Measurements from ENCODE around the gene LRRFIP2. TPM values are rescaled to one million over a fixed set of nuclear protein-coding genes. Genes with fewer than 3 reads are reported as not detected.

Gene LRRFIP2
- total and polyA plus RNA-seq, 2 of the 4 experiments (the other 2 are of a cell fraction): 20.6 to 31.0 TPM

GRCh38 chr3:37198996-37199395, 24.6 kb upstream of the LRRFIP2 start:
- dilution Hi-C loops (cut with HindIII; ENCODE audit: low sequenced_read_pairs, unreplicated experiment) (no loop called here), in situ Hi-C loops (cut with MboI; ENCODE audit: low sequenced_read_pairs) (no loop called here), intact Hi-C loops (cut with micrococcal nuclease) (no loop called here)
- H3K9ac ChIP-seq (ENCODE audit: low read depth, low read length): no peak overlapping the region
- H3K79me1 ChIP-seq (ENCODE audit: low read depth in 1 of 2, low read length in 2 of 2): no peaks in the 10 kb centered on the region
- no peak for ATAC-seq (ENCODE audit: low read depth)
- H3K14ac ChIP-seq (replicated peaks; ENCODE audit: low read depth, low read length): no peak overlapping the region
- H2AFZ ChIP-seq (replicated peaks; ENCODE audit: low read length, poor library complexity): no peak overlapping the region
- H3K4me3 ChIP-seq (ENCODE audit: insufficient read depth, low read depth, low read length): no peak overlapping the region
- no CpG with 5 or more reads among the region's 2 CpGs for WGBS, 2 experiments (ENCODE audit: extremely low coverage in 2 of 2, insufficient read length in 1 of 2)
- no peaks in the 10 kb centered on the region for H3K9me3 ChIP-seq (ENCODE audit: control insufficient read depth, insufficient read depth, low read length)
- H3K27ac ChIP-seq (ENCODE audit: insufficient read depth, low read length): no peak overlapping the region
- POLR2A ChIA-PET (ENCODE audit: unreplicated experiment): no interaction called here
- H3K18ac ChIP-seq (ENCODE audit: low read depth, low read length): no peak overlapping the region
- no peaks in the 10 kb centered on the region for H3K36me3 ChIP-seq (ENCODE audit: control insufficient read depth, insufficient read depth, low read length)
- H4K5ac ChIP-seq (ENCODE audit: low read depth, low read length): no peak overlapping the region
- no peak overlapping the region for H2AK5ac ChIP-seq (ENCODE audit: low read depth, low read length)
- CTCF ChIA-PET: interaction anchor here (0.6 kb wide), 1 partner anchor 196 kb away, joined by 4 read pairs; no protein-coding TSS in a partner anchor
- no peak overlapping the region for H2BK20ac ChIP-seq (ENCODE audit: low read depth, low read length)
- H4K91ac ChIP-seq (ENCODE audit: insufficient read depth, low read depth, low read length): no peak overlapping the region
- no peak overlapping the region for H2AK9ac ChIP-seq (replicated peaks; ENCODE audit: low read depth, low read length, poor library complexity)
- H3K9me1 ChIP-seq (ENCODE audit: insufficient read depth, low read length): 0 out of 2 replicates have a peak, but pooled peaks cover 3% of the 10 kb centered on the region
- H4K20me1 ChIP-seq (ENCODE audit: insufficient read depth, low read length): no peaks in the 10 kb centered on the region
- H4K8ac ChIP-seq (ENCODE audit: low read depth in 2 of 2, low read length in 2 of 2): no peak overlapping the region
- no TSS peak for BruUV-seq (replicated peaks)
- H3K27me3 ChIP-seq (ENCODE audit: control insufficient read depth, insufficient read depth, low read length): no peaks in the 10 kb centered on the region
- TF ChIP-seq FOS (IDR thresholded peaks at IDR 0.05; ENCODE audit: low read depth, low read length): no peak
- TF ChIP-seq CTCF (conservative IDR thresholded peaks at IDR 0.05; ENCODE audit: low read depth, low read length): no peak
- TF ChIP-seq BHLHE40 (IDR thresholded peaks at IDR 0.05; ENCODE audit: low read depth, low read length): no peak
- no peak for TF ChIP-seq NFE2L2 (IDR thresholded peaks at IDR 0.05; ENCODE audit: low read depth, low read length)
- TF ChIP-seq SMC3 (IDR thresholded peaks at IDR 0.05; ENCODE audit: low read depth, low read length): no peak
- TF ChIP-seq MAZ (IDR thresholded peaks at IDR 0.05; ENCODE audit: borderline replicate concordance, low read depth, low read length): no peak
- no peak for TF ChIP-seq POLR2A (IDR thresholded peaks at IDR 0.05; ENCODE audit: low read depth, low read length)
- no peak for TF ChIP-seq CHD1 (IDR thresholded peaks at IDR 0.05; ENCODE audit: low read depth, low read length)
- no peak for TF ChIP-seq RAD21 (IDR thresholded peaks at IDR 0.05; ENCODE audit: low read length)
- TF ChIP-seq CEBPB (IDR thresholded peaks at IDR 0.05; ENCODE audit: low read depth, low read length): no peak
- TF ChIP-seq MAFK (IDR thresholded peaks at IDR 0.05; ENCODE audit: low read depth, low read length): no peak
- H3K4ac ChIP-seq (ENCODE audit: low read depth, low read length): no peak overlapping the region
- peak; percentile 40 for DNase-seq
- peaks cover 7% of the 10 kb centered on the region; the same call in 1 of the 2 replicates for H3K4me1 ChIP-seq (ENCODE audit: control insufficient read depth, insufficient read depth, low read length)
- no peak overlapping the region for H2BK120ac ChIP-seq (ENCODE audit: low read depth, low read length)
- H3K23ac ChIP-seq (ENCODE audit: low read depth, low read length): no peak overlapping the region
- H3K56ac ChIP-seq (ENCODE audit: extremely low read depth, insufficient read depth, low read length): no peak overlapping the region
- H3K4me2 ChIP-seq (ENCODE audit: low read depth, low read length): no peak overlapping the region
- no peak overlapping the region for H2BK5ac ChIP-seq (ENCODE audit: low read depth, low read length, poor library complexity, severe bottlenecking)
- no peak overlapping the region for H2BK15ac ChIP-seq (ENCODE audit: low read depth, low read length)

Data from IMR-90 (cell line).